NCI-H2227 (cell line): ENCODE measurements around the gene NFIX.

Experiments used
- DNase-seq: peaks from one replicate; lab custom pipeline; 2025; ENCODE audit not compliant: unreplicated experiment; lab: John Stamatoyannopoulos, UW

NFIX gene

DNA sequence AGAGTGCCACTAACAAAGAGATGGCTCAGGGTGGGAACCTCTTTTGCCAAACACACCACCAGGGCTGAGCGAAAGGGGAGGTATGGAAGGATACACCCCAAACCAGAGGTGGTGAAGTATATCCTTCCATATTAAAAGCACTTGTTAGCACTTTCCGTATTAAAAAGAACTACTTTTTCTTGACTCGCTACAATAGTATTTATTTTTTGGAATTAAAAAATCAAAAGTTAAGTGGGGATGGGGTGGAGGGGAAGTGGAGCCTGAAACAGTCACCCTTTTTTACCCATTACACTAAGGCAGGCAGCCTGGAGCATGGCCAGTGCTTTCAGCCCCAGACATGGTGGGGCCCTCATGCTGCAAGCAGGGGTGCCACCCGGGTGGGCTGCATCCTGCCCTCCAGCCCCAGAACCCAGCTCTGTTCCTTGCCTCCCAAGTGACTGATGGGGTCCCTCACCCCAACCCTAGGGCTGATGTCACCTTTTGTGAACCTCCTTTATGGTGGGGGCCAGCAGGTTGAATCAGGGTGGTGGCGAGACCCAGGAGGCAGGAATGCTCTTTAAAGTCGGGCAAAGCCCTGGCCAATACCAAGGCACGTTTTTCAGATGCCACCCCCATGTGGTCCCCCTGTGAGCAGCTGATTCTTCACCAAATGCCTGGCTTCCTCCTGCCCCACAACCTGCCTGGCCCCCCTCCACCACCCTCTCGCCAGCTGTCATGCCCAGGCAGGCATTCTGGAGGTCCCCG lies 76.3 kb downstream of the NFIX start:
- no peak for DNase-seq

GRCh38 chr19:13072188-13072908 lies 77.1 kb downstream of the NFIX start:
- no peak for DNase-seq

DNA sequence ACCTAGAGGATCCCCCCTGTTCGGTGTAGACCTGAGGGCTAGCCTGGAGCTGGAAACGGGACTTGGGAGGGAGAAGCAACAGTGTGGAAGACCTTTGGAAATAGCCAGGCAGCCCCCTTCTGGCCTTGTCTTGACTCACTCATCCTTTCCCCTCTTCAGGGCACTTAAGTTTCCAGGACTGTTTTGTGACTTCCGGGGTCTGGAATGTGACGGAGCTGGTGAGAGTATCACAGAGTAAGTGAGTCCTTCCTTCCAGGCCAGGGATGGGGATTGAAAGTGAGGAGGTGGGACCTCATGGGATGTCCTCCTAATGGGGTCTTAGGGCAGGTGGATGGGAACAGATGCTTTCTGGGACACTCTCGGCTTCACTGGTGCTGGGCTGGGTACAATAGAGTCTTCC lies 78.0 kb downstream of the NFIX start:
- DNase-seq: no peak

DNA sequence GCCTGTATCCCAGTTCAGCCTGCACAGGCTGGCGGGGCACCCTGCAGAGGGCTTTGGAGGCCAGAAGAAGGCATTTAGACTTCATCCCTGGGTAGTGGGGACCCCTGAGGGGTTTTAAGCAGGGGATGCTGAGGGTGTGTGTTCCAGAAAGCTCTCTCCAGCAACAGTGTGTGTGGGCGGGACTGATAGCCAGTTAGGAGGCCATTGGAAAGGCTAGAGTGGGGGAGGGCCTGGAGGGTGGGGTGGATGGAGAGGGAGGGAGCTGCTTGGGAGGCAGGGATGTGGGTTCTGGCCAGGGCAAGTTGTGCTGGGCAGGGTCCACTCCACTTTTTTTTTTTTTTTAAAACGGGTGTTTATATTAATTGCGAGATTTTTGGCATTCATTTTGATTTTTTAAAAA lies 79.1 kb downstream of the NFIX start:
- no peak for DNase-seq

GRCh38 chr19:13076320-13076719 lies 81.0 kb downstream of the NFIX start:
- no peak for DNase-seq

DNA sequence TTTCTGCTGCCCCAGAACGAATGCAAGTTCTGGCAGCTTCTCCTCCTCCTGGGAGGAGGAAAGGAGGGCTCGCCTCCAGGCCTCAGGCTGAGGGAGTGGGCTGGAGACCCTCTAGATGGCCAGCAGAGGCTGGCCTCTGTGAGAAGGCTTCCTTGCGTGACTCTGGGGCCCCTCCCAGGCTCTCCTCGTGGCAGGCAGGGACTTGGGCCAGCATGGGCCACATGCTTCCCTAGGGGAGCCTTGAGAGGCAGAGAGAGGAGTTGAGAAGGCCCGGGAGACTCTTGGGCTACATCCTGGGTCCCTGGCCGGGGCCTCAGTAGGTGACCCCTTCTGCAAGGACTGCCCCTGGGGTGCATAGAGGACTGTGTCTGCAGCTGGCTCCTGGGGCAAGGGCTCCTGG lies 81.5 kb downstream of the NFIX start:
- DNase-seq: no peak

GRCh38 chr19:13077240-13077639 lies 82.0 kb downstream of the NFIX start:
- DNase-seq: peak; percentile 23

DNA sequence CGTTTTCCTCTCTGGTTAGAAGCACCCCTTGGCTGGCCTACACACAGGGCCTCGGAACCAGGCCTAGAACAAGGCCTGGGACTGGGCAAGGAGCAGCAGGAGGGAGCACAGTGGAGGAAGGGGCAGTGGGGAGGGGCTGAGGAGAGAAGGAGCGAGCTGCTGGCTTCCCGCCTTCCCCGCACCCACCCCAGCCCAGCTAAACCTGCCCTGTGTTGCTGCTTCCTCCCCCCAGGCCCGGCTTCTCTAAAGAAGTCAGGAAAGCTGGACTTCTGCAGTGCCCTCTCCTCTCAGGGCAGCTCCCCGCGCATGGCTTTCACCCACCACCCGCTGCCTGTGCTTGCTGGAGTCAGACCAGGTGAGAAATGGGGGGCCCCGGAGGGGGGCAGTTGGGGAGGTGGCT lies 83.1 kb downstream of the NFIX start:
- no peak for DNase-seq

GRCh38 chr19:13078897-13079541 lies 83.7 kb downstream of the NFIX start:
- no peak for DNase-seq

GRCh38 chr19:13079542-13079986 lies 84.3 kb downstream of the NFIX start:
- DNase-seq: no peak

- DNase-seq: peak; percentile 80
Measured at GRCh38 chr19:13082192-13083007, 87.1 kb downstream of the NFIX start.

DNA sequence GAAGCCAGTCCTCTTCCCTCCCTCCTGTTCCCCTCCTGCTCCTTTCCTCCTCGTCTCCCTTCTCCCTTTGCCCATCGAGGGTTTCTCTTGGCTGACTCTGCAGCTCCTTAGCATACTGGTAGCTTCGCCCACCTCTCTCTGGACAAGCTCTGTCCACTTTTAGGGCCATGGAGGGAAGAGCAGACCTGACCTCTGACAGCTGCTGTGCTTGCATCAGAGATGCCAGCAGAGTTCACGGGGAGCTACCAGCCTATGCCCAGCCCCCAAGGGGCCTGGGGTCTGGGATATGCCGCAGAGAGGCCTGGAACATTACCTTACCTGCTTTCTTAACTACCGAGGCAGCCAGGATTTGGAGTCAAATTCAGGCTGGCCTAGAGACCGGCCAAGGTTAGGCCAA lies 87.7 kb downstream of the NFIX start:
- DNase-seq: no peak

DNA sequence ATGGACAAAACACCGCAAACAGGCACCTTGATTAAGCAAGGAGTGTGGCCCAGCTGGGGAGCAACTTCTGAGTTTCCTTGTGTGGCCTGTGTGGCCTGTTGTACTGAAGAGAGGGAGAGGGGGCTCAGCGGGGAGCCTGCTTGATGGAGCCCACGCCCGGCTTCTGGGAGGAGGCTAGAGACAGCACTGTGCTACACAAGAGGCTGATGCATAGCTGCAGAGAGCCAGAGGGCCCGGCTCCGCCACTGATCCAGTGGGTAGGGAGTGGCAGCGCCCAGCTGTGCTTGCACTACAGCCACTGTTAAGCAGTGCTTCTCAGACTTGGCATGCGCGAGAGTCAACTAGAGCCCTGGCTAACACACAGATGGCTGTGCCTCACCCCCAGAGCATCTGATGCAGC lies 88.4 kb downstream of the NFIX start:
- DNase-seq: peak; percentile 28

GRCh38 chr19:13085666-13086065 lies 90.4 kb downstream of the NFIX start:
- DNase-seq: no peak

DNA sequence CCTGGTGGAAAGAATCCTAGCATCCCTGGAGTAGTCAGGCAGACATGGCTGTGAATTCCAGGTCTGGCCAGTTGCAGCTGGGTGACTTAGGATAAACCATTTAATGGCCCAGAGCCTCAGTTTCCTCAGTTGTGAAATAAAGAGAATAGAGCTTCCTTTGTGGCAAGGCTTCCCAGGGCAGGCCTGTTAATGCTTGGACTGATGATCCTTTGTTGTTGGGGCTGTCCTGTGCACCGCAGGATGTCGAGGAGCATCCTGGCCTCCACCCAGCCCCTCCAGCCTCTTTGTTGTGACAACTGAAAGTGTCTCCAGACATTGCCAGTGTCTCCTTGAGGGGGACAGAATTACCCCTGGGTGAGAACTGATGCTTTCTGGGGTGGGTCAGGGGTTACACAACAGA lies 91.1 kb downstream of the NFIX start:
- no peak for DNase-seq

DNA sequence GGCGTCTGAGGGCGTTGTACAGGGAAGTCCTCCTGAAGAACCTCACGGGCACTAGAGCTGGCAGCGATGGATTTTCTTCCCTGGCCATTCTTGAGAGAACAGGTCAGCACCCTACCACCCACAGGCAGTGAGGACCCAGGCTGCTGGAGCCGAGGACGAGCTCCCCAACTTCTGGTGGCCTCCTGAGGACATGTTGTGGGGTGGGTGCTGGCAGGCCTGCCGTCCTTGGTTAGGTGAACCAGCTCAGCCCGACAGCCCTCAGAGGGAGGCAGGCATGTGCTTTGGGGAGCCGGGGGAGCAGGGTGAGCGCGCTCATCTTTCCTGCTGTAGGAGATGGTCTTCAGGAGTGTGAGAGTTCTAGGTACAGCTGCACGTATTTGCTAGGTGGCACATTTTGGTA lies 92.0 kb downstream of the NFIX start:
- no peak for DNase-seq

DNA sequence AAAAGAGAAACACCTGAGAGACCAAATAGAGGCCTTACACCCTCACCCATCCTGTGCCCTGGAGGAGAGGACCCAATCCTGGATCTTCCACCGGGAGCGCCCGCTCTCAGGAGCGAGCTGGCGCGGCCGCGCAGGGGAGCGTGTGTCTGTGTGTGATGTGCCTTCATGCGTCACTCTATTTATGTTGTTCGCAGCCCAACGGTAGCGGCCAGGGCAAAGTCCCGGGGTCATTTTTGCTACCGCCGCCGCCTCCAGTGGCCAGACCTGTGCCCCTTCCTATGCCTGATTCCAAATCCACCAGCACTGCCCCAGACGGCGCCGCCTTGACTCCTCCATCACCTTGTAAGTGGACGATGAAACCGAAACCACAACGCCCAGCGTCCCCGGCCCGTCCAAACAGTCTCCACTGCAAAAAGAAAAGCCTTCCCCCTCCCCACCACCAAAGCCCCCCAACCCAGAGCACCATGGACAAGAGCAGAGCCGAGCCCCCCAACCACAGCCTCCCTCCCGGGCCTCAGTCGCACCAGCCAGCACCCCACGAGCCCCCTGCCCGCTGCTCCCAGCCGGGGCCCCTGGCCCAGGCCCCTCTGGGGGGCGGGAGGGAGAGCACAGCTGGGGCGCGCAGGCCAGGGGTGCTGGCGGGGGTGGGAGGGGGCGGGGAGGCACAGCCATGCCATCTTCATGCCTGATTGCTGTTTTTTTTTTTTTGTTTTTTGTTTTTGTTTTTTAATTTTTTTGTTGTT lies 92.7 kb downstream of the NFIX start:
- DNase-seq: no peak

DNA sequence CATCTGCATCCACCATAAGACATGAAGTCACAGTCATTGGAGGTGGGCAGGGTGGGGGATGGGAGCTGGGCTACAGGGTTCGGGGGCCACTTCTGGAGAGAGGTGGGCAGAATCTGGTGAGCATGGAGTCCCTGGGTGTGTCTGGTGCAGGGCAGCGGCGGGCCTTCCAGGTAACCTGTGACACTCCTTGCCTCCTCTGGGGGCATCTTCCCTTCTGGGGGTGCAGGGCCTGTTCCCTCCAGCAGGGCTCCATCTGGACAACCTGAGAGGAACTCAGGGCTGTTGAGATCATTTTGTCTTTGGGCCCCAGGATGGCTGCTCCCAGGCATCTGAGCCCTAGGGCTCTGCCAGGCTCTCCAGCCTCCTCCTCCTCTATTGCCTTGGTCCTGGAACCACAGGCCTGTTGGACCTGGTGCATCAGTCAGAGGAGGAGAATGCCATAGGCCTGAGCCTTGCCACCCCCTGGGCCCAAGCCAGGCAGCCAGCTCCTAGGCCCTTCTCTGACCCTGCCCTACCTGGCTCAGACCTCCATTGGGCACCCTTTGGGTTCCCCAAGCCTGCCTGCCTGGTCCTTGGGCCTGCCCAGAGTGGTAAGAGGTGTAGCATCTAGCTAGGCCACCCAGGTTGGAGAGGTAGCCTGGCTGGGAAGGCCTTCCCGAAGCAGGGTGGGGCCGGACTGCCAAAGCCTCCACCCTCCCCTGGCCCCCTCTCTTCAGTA lies 94.0 kb downstream of the NFIX start:
- DNase-seq: no peak

GRCh38 chr19:13089857-13090507 lies 94.7 kb downstream of the NFIX start:
- DNase-seq: no peak
